HG02642 (cell line): Measurements from ENCODE around the gene C2orf76.
A peak's percentile ranks its signal among the peaks of the same experiment; 100 is the strongest.
"Not testable (repeated sequence)": the region's sequence is repeated elsewhere in the genome, so short reads cannot be mapped to it uniquely, and the experiment has no call there.

ENCODE experiments used
- ATAC-seq: cut with Tn5 transposase; IDR thresholded peaks from one replicate; pipeline ENCODE4 v1.9.1; 2021; ENCODE audit warnings: mild to moderate bottlenecking; ENCODE audit not compliant: unreplicated experiment, poor library complexity

C2orf76 gene

GRCh38 chr2:119366649-119367471 lies at the start of gene C2orf76, which contains the start of gene DBI:
TSS of gene C2orf76 (minus strand) at chr2:119366834. CDS start at chr2:119339959, 26,875 bp downstream.
TSS of gene DBI (plus strand) at chr2:119366977. CDS start at chr2:119367052, 75 bp downstream.
- peak; percentile 97 for ATAC-seq

GRCh38 chr2:119415630-119416029 lies 49.0 kb upstream of the C2orf76 start:
- no peak for ATAC-seq

- ATAC-seq, result no peak
Observed at GRCh38 chr2:119414894-119415293, 48.3 kb upstream of the C2orf76 start.

- ATAC-seq, result no peak
Observed at GRCh38 chr2:119409506-119409905, 42.9 kb upstream of the C2orf76 start.

GRCh38 chr2:119408221-119408619 lies 41.6 kb upstream of the C2orf76 start:
- no peak for ATAC-seq

GRCh38 chr2:119407430-119408220 lies 41.0 kb upstream of the C2orf76 start:
- ATAC-seq, result no peak

GRCh38 chr2:119405151-119405550 lies 38.5 kb upstream of the C2orf76 start:
- no peak for ATAC-seq

GRCh38 chr2:119403618-119404017 lies 37.0 kb upstream of the C2orf76 start:
- ATAC-seq, result not testable (repeated sequence)

- no peak for ATAC-seq
Observed at GRCh38 chr2:119402645-119403560, 36.3 kb upstream of the C2orf76 start.

- no peak for ATAC-seq
Observed at GRCh38 chr2:119402106-119402505, 35.5 kb upstream of the C2orf76 start.

- no peak for ATAC-seq
Observed at GRCh38 chr2:119397196-119397595, 30.6 kb upstream of the C2orf76 start.

- no peak for ATAC-seq
Observed at GRCh38 chr2:119393971-119394748, 27.5 kb upstream of the C2orf76 start.

GRCh38 chr2:119389615-119390306 lies 23.1 kb upstream of the C2orf76 start:
- no peak for ATAC-seq

GRCh38 chr2:119387381-119388129 lies 20.9 kb upstream of the C2orf76 start:
- peak; percentile 79 for ATAC-seq

- no peak for ATAC-seq
Observed at GRCh38 chr2:119385466-119385865, 18.8 kb upstream of the C2orf76 start.

GRCh38 chr2:119384971-119385370 lies 18.3 kb upstream of the C2orf76 start:
- ATAC-seq, result no peak

- ATAC-seq, result no peak
Observed at GRCh38 chr2:119383410-119384140, 16.9 kb upstream of the C2orf76 start.

- no peak for ATAC-seq
Observed at GRCh38 chr2:119378566-119378965, 11.9 kb upstream of the C2orf76 start.
